NCI-H774 (cell line): Measurements from ENCODE around the gene RRBP1.
"Not testable (repeated sequence)": the region's sequence is repeated elsewhere in the genome, so short reads cannot be mapped to it uniquely, and the experiment has no call there.

Experiments
- DNase-seq: peaks from one replicate; lab custom pipeline; 2025; lab: John Stamatoyannopoulos, UW

The RRBP1 gene

DNA sequence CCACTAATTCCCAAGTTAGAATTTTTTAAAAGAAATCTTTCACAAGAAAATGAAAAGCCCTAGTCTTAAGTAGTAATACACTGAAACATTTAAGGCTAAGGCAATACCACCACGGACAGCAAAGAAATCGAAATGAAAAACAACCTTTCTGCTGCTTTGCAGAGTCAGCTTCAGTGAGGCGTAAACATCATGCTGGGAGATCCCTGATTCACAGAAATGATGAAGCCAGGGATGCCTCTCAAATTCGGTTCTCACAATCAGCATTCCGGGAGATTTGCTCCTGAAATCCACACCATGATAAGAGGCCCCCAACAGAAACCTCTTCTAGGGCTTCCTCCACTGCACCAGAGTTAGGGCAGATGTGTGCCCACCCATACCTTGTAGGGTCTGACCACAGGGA, 18.6 kb downstream of the RRBP1 start:
- no peak for DNase-seq

DNA sequence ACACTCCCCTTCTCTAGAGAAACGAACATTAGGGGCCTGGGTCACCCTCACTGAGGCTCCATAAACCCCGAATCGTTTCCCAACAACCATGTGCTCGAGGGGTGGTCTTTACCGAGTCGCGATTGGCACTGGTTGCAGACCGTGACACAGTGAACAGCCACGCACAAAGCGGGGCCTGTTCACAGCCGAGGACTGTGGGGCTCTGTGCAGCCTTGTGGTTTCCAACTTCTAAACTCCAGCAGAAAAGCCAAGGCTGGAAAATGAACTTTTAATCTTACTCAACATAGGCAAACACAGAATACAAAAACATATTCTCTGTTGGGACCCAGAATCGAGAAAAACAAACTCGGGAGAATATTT, 19.0 kb downstream of the RRBP1 start:
- no peak for DNase-seq

DNA sequence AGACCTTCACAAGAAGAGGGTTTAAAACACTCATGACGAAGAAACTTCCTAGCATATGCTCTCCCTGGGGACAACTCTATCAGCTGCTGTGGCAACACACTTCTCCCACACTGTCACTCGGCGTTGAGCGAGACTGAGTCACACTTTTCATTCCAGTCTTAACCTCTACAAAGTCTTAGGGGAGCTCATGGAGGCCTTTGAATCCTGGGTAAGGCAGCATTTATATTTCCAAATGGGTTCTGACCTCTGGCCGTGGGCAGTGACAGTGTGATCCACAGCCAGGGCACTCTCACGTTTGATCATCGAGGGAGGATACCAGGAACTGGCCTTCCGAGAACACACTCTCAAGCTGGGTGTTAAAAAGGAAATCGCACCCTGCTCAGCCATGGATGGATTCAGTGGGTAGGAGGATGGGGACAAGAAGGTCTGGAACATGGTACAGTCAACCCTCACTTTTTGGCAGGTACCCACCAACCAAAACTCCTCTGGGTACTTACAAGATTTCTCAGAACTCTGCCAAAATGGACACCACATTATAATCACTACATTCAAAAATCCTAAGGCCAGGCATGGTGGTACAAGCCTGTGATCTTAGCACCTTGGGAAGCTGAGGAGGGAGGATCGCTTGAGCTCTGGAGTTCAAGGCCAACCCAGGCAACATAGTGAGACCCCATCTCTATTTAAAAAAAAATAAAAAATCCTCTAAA, 19.6 kb downstream of the RRBP1 start:
- DNase-seq, result no peak

DNA sequence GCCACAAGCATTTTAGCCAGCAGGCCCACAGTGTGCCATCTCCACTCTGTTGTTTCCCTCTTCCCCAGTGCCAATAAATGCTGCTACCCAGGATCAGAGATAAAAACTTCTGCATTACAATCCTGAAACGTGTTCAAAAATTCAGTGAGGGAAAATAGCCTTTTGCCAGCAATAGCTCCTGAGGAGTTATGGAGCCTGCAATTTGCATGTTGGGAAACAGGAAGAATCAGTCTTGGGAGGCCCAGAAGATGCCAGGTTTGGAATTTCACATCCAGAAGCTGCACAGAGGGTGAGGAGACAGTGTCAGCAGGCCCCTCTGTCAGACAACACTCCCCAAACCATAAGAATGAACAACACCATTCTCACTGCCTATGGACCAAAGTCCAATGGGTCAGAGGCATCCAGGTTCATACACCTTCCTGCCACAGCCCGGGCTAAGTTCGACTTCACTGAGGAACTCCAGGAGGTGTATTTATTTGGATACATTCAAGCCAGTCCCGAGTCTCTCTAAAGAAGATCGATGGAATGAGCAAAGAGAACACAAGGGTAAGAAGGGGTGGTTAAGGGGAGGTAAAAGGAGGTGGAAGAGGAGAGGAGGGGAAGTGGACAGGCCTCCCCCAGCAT, 20.8 kb downstream of the RRBP1 start:
- no peak for DNase-seq

DNA sequence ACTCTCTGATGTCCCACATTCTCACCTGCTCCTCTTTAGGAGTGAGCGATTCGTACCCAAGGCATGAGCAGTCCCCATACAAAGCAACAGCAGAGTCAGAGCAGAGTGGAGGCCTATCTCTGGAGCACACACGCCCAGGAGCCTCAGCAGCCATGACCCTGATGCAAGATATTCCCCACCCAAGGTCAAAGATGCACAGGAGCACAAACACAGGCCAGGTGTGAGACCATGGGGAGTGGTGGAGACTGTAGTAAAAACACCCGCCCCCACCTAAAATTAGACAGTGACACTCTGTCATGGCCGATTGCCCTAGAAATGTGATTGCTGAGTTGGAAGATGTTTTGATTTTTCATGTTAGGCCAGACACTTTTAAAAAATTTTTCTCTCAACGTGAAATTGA, 21.4 kb downstream of the RRBP1 start:
- no peak for DNase-seq

DNA sequence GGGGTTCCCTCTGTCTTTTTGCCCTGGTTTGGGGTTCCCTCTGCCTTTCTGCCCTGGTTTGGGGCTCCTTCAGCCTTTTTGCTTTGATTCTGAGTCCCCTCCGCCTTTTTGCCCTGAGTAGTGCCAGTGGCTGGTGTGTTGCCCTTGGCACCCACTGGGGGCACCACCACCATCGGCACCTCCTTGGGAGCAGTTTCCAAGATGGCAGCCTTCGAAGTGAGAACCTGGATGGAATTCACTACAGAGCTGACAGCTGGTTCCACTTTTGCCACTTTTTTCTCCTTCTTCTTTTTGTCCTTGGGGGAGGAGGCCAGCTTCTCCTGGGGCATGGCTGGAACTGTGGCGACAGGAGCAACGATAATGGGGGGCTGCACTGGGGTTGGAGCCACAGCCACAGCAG, 22.2 kb downstream of the RRBP1 start:
- no peak for DNase-seq

DNA sequence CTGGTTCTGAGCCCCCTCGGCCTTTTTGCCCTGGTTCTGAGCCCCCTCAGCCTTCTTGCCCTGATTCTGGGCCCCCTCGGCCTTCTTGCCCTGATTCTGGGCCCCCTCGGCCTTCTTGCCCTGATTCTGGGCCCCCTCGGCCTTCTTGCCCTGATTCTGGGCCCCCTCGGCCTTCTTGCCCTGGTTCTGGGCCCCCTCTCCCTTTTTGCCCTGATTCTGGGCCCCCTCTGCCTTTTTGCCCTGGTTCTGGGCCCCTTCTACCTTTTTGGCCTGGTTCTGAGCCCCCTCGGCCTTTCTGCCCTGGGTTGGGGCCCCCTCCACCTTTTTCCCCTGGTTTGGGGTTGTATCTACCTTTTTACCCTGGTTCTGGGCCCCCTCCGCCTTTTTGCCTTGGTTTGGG, 22.7 kb downstream of the RRBP1 start:
- DNase-seq, result not testable (repeated sequence)

DNA sequence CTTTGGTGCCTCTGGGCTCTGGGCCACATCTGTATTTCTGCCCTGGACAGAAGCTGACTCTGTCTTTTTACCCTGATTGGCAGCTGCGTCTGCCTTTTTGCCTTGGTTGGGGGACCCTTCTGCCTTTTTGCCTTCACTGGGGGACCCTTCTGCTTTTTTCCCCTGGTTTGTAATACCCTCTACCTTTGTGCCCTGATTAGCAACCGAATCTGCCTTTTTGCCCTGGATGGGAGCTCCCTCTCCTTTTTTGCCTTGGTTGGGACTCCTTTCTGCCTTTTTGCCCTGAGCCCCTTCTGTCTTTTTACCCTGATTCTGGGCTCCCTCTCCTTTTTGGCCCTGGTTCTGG, 23.4 kb downstream of the RRBP1 start:
- DNase-seq, result no peak

DNA sequence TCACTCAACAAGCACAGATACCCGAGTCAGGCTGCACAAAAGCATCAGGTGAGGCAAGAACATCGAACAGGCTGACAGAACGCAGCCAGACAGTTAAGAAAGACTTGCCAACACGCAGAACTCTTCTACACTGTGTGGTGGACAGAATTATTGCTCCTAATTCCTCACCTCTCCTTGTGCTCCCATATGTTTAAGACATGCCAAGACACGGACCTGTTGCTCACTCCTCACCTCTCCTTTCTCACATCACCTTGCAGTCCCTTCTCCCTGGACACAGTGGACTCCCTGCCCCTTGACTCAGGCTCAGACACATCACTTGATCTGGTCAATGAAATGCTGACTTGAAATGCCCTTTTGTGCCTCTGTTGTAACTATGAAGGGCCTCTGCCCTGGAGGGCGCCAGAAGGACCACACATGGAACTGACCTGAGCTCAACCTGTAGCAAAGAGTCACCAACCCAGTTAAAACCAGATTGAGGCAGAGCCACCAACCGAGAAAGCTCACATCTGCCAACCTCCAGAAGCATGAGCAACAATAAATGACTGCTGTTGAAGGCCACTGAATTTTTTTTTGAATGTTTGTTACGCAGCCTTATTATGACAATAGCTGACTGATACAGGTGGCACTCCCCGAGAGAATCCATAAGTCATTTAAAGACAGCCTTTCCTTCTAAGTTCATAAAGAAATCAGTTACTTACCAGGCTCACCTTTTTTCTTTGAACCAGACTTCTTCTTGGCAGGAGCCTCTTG, 24.0 kb downstream of the RRBP1 start:
- DNase-seq, result no peak

DNA sequence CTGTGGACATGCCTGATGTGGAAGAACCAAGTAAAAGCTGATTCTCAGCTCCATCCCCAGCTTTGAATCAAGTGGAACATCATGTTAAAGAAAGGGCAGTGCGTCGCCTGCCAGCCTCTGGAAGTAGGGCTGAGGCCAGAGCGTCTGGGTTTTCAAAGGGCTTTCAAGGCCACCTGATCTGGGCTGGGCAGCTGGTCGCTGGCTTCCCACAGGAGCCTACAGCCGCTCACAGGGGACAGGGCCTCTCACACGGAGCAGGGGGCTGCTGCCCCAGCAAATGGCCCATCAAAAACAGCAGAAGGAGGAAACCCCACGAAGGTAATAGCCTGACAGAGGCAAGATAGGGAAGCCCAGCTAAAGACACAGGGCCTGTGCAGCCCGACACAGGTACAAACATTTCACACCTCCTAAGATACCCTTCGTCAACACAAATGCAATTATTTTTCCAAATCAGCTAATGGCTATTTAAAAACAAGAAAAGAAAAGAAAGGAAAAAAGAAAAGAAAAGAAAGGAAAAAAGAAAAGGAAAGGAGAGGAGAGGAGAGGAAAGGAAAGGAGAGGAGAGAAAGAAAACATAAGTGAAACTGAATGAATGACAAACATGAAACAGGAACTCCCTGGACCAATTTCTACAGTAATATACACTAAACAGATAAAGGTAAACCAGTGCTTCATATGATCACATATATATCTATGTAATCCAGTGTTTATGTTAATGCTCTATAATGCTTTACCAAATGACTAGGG, 24.8 kb downstream of the RRBP1 start:
- DNase-seq, result no peak

DNA sequence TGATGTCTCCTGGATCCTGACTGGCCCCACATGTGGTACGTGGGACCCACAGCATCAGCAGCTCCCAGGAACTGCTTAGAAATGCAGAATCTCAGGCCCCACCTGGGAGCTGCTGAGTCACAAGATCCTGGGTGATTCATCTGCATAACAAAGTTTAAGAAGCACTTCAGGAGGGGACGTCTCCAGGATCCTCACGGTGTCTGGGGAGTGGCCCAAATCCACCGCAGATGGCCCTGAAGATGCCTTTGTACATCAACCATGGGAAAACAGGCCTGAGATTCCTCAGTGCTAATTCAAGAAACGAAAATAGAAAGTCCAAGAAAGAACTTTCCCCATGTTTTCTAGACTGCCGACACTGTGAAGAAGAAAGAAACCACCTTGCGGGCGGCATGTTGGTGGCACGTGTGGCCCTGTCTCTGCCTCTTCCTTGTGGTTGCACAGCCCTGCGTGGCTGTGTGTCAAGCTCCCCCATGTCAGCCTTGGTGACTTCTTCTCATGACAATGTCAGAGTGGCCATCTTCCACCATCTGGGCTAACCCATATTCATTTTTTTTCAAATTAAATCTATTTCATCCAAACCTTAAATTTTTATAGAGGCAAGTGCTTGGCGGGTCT, 26.1 kb downstream of the RRBP1 start:
- no peak for DNase-seq

DNA sequence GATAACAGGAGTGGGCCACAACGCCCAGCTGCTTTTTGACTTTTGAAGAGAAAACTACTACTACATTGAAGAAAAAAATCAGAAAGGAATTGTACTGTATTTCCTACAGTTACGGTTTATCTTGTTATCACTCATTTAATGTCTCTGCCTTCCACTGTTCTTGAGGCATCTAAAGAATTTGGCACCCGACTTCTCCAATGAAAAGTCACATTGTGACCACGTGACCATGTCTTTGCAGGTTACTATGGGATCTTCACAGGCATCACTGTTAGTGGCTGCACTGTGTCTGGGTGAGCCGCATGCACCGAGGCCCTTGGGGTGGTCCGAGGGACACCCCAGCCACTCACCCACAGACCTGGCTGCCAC, 26.8 kb downstream of the RRBP1 start:
- no peak for DNase-seq

DNA sequence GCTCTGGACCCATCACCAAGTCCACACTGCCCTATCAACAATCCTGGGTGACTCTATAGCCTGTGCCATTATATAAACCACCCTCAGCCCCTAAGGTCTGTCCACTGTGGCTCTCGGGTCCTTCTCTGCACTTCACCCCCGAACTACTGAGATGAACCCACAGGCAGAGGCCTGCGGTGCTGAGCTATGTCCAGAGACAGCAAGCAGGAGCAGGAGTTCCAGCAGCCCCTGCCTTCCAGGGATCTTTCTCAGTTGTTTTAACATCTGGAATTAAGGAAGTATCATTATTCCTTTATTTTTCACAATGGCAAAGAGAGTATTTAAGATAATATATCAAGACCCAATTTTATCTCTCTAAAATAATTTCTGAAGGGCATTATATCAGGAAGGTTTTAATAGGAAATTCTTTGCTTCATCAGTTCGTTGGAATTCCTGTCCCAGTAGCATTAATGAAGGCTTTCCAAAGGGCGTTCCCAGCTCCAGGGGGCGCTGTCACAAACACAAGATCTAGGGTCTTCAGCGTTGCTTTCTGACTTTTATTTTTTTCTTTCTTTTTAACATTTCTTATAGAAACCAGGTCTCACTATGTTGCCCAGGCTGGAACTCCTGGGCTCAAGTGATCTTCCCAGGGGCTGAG, 27.3 kb downstream of the RRBP1 start:
- DNase-seq, result no peak

DNA sequence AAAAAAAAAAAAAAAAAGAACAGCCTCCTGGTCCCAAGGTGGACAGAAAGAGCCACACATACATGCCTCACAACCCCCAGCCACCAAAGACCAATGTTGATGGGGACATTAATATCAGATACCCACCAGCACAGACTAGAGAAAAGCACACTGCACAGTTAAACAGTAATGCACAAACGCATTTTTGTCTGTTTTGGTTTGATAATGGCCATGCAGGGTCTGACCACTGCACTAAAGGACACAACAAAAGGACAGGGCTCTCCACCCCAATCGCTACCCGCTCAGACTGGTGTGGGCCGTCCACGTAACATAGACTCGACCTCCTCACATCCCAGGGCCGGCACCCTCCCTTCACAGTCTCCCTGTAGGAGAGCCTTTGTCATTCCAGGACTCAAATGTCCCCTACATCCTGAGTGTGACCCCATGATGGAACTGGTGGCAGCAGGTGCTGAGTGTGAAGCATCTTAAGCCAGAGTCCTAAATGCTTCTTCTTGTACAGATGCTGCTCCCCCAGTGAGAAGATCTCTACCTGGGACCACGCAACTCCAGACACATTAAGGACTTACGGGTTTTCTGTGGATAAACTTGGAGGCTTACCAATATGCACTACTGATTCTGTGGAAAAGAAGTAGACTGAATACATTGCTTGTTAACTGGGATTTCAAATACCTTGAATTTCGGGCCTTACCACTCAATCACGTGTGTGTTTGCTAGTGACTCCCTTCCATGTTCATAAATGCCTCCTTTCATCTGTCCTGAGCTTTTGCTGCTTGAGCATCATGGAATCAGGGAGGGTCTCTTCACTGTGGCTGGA, 28.0 kb downstream of the RRBP1 start:
- no peak for DNase-seq

DNA sequence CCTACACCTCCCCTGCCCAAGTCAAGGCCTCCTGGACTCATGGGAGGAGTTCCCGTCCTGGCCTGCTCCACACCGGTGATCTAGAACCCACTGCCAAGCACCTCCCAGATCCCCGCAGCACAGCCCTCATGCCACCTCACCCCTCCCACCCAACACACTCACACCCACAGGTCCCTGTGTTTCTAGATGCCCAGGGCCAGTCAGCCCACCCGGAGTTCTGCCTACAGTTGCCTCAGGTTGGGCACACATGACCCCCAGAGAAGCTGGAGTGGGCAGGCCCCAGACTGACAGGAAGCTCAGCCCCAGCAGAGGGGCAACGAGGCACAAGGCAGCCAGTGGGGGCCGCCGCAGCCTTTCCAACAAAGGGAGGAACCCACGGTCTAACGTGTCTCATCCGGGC, 29.6 kb downstream of the RRBP1 start:
- no peak for DNase-seq

DNA sequence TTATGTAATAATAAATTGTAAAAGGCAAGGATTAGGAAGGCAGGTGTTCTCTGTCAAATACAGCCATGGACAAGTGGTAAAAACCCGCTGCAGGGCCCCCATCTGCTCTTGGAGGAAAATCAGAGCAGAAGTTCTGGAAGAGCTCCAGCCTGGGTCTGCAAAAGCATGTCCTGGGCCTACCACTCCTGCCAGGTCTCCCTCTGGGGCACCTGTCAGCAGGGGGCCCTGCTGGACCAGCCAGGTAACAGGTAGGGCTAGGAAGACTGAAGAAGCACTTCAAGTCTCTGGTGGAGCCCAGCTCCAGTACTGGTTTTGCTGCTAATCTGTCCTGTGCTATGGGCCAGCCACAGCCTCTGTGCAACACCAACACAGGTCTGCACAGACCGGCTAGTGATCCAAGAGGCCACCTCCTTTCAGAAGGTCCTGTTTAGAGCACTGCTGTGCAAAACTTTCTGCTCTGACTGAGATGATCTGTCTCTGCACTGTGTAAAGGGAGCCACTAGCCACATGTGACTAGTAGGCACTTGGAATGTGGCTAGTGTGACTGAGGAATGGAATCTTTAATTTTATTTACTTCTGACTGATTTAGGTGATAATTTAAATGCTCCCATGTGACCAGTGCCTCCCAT, 30.2 kb downstream of the RRBP1 start:
- no peak for DNase-seq

DNA sequence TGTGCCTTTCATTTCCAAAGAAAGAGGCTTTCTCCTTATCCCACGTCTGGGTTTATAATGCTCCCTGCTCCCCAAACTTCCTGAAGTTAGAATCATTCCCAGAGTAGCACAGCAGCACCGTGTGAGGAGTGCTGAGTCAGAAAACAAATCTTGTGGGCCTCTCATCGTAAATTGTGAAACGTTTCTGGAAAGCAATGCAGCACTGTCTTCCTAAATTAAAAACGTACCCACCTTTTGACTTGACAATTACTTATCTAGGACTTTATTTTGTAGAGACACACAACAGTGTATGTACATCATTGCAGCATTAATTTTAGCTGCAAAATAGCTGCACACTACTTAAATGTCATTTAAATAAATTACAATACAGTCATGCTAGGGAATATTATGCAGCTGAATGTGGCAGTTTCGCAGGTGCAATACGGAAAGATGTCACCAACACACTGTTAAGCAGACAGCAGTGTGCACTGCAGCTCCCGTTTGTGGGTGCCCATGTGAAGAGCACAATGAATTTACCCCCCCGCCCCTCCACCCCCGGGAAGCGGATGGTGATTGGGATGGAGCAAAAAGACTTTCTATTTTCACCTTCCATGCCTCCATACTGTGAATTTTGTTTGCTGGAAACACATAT, 30.8 kb downstream of the RRBP1 start:
- DNase-seq, result no peak

DNA sequence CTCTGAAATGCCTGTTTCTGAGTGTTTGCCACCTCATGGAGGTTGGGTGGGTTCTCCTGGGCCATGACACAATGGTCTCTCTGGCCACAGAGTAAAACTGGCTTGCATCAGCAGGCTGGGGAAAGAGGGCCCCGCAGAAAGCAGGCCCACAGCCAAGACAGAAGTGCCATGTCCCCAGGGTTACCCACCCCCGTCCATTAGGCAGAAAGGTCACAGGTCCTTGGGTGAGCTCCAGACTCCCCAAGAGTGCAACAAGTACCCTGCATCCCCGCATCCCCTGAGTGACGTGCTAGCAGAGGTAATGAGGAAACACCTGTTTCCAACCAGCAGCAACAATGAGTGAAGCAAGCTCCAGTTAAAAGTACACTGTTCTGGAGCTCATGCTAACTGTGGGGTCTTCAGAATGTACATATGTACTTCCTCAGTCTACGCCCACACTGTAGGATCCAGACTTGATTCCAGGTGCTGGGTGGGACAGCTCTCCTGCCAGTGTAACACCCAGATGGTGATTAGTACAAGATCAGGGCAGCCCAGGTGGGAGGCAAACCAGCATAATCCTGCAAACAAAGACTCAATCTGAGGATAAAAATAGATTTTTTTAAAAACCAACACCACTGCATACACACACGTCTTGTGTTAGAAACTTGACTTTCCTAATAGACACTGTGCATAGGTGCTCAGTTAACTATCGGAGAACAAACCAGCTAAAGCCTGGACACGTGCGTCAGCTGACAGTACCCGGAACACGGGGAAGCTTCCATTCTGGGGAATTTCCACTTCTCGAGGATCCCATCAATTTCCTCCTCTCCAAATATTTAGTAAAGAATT, 31.5 kb downstream of the RRBP1 start:
- no peak for DNase-seq
